Measurements from ENCODE around the gene UBE2QL1. TPM values are rescaled to one million over a fixed set of nuclear protein-coding genes. Genes with fewer than 3 reads are reported as not detected.

The UBE2QL1 gene
- total and polyA plus RNA-seq, 2 of the 8 experiments (the other 6 are each of a cell fraction or from before 2014, with no cell fraction given) = 0.43 to 0.65 TPM

- H4K20me1 ChIP-seq (replicated peaks in 1 of 2; ENCODE audit: control insufficient read depth in 1 of 2, insufficient read depth in 2 of 2, low read length in 2 of 2) = no peaks in the 10 kb centered on the region
- no peak overlapping the region for H4K8ac ChIP-seq (ENCODE audit: extremely low read depth, insufficient read depth, low read length)
- no peak overlapping the region for H3K4ac ChIP-seq (replicated peaks; ENCODE audit: insufficient read length, low read depth, low read length)
- H3K23ac ChIP-seq (ENCODE audit: insufficient read length) = no peak overlapping the region
- no peak overlapping the region for H3K4me3 ChIP-seq (ENCODE audit: extremely low read depth in 1 of 4, insufficient read depth in 2 of 4, low read depth in 3 of 4, low read length in 4 of 4)
- no peak overlapping the region for H3K18ac ChIP-seq (ENCODE audit: extremely low read depth, low read length)
- no peak overlapping the region for H2AK5ac ChIP-seq (ENCODE audit: low read depth, low read length)
- no peak for FAIRE-seq
- H3K4me2 ChIP-seq (ENCODE audit: insufficient read depth in 1 of 2, low read depth in 2 of 2, low read length in 2 of 2) = no peak overlapping the region
- no peak overlapping the region for H2BK12ac ChIP-seq (ENCODE audit: low read depth, low read length)
- DNase-seq (ENCODE audit: low read depth in 1 of 2, low spot score in 2 of 2) = no peak
- H2BK20ac ChIP-seq (ENCODE audit: low read length) = no peak overlapping the region
- no peaks in the 10 kb centered on the region for H3K79me2 ChIP-seq (ENCODE audit: control insufficient read depth in 1 of 2, insufficient read depth in 2 of 2, low read length in 2 of 2)
- H4K5ac ChIP-seq (ENCODE audit: insufficient read length, low read depth, low read length) = no peak overlapping the region
- H4K91ac ChIP-seq (replicated peaks; ENCODE audit: insufficient read length, low read length) = no peak overlapping the region
- H2BK15ac ChIP-seq (ENCODE audit: low read length) = no peak overlapping the region
- no peaks in the 10 kb centered on the region; a peak in 1 of 7 replicates for H3K27me3 ChIP-seq (replicated peaks in 1 of 4; ENCODE audit: control insufficient read depth in 3 of 4, extremely low read depth in 1 of 4, insufficient read depth in 3 of 4, low read length in 3 of 4)
- H3K9me3 ChIP-seq (ENCODE audit: insufficient read depth in 2 of 2, low read depth in 1 of 2, low read length in 1 of 2) = no peaks in the 10 kb centered on the region
- no peak overlapping the region for H3K56ac ChIP-seq (replicated peaks; ENCODE audit: insufficient read length, low read depth, low read length)
- no peak overlapping the region for H3K27ac ChIP-seq (ENCODE audit: low read depth, low read length)
- POLR2A ChIA-PET (ENCODE audit: partially characterized antibody) = no interaction called here
- H3K14ac ChIP-seq (ENCODE audit: insufficient read length) = no peak overlapping the region
- 86% methylated on average over 15 of the region's 15 CpGs; no CpG with 5 or more reads in 1 of the 2 experiments for WGBS, 2 experiments (ENCODE audit: extremely low coverage in 1 of 2, insufficient coverage in 1 of 2, insufficient read length in 1 of 2, insufficient replicate concordance in 2 of 2, low coverage in 1 of 2, low lambda C conversion rate in 2 of 2, missing lambda C conversion rate in 1 of 2)
- H2BK5ac ChIP-seq (ENCODE audit: low read depth, low read length) = no peak overlapping the region; the same call in 1 of the 2 replicates
- CTCF ChIA-PET (ENCODE audit: partially characterized antibody) = interaction anchor here (0.9 to 1.1 kb wide), 2 partner anchors 8 to 23 kb away, joined by 3 to 4 read pairs; no protein-coding TSS in a partner anchor
- H3K36me3 ChIP-seq (ENCODE audit: control insufficient read depth in 2 of 4, insufficient read depth in 4 of 4, low read length in 3 of 4) = no peaks in the 10 kb centered on the region
- no peak overlapping the region for H2AFZ ChIP-seq (ENCODE audit: low read length)
- H2BK120ac ChIP-seq (replicated peaks; ENCODE audit: low read depth, low read length) = no peak overlapping the region
- H3K4me1 ChIP-seq (replicated peaks in 1 of 4; ENCODE audit: control insufficient read depth in 3 of 4, insufficient read depth in 4 of 4, low read length in 3 of 4) = peaks cover 0 to 3% (median 0%) of the 10 kb centered on the region in 4 experiments; a peak in 3 of 7 replicates
- no peak overlapping the region for H3K9ac ChIP-seq (replicated peaks in 1 of 4; ENCODE audit: extremely low read depth in 1 of 4, low read depth in 3 of 4, low read length in 3 of 4)
- H3K23me2 ChIP-seq (ENCODE audit: low read depth, low read length) = no peaks in the 10 kb centered on the region; the same call in 1 of the 2 replicates
- H3K79me1 ChIP-seq (ENCODE audit: low read depth, low read length) = no peaks in the 10 kb centered on the region
- TF ChIP-seq POLR2AphosphoS5 (IDR thresholded peaks at IDR 0.05; ENCODE audit: low read depth, low read length) (no peak), ATF3 (IDR thresholded peaks at IDR 0.05; ENCODE audit: insufficient read depth, low read depth, low read length) (no peak), GABPA (IDR thresholded peaks at IDR 0.05; ENCODE audit: borderline replicate concordance, insufficient read depth, low read length) (no peak), NANOG (IDR thresholded peaks at IDR 0.05; ENCODE audit: insufficient read depth, low read depth, low read length, poor library complexity, severe bottlenecking) (no peak), RAD21 (IDR thresholded peaks at IDR 0.05 in 1 of 2, conservative IDR thresholded peaks at IDR 0.05 in 1 of 2; ENCODE audit: low read depth in 2 of 2, low read length in 2 of 2) (peak; percentile 22 to 41; a peak in 3 of 4 replicates), EP300 (IDR thresholded peaks at IDR 0.05; ENCODE audit: borderline replicate concordance in 1 of 2, low read depth in 2 of 2, low read length in 2 of 2) (no peak)
- TF ChIP-seq, protein P1, sequence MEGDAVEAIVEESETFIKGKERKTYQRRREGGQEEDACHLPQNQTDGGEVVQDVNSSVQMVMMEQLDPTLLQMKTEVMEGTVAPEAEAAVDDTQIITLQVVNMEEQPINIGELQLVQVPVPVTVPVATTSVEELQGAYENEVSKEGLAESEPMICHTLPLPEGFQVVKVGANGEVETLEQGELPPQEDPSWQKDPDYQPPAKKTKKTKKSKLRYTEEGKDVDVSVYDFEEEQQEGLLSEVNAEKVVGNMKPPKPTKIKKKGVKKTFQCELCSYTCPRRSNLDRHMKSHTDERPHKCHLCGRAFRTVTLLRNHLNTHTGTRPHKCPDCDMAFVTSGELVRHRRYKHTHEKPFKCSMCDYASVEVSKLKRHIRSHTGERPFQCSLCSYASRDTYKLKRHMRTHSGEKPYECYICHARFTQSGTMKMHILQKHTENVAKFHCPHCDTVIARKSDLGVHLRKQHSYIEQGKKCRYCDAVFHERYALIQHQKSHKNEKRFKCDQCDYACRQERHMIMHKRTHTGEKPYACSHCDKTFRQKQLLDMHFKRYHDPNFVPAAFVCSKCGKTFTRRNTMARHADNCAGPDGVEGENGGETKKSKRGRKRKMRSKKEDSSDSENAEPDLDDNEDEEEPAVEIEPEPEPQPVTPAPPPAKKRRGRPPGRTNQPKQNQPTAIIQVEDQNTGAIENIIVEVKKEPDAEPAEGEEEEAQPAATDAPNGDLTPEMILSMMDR (IDR thresholded peaks at IDR 0.05; ENCODE audit: control extremely low read depth in 1 of 3, insufficient read depth in 1 of 3, low read depth in 1 of 3, low read length in 3 of 3) = peak in 2 of 3 experiments; percentile 17 to 39; a peak in 1 of 4 replicates
These were observed 31.7 kb downstream of the UBE2QL1 start for GRCh38 chr5:6480133-6481051.

Measured in H1 (cell line).